ENCODE results near the gene POLR1A.

- TF ChIP-seq CTCF (IDR thresholded peaks at IDR 0.05) (no peak), HMGXB4 (CRISPR knock-in tag; IDR thresholded peaks at IDR 0.05; ENCODE audit: borderline replicate concordance) (no peak), POLR2A (IDR thresholded peaks at IDR 0.05; ENCODE audit: low read length) (no peak), USF2 (IDR thresholded peaks at IDR 0.05) (no peak), ESRRA (IDR thresholded peaks at IDR 0.05; ENCODE audit: borderline replicate concordance, low read length) (no peak), JUNB (IDR thresholded peaks at IDR 0.05) (no peak)
These were observed 108.4 kb downstream of the POLR1A start for GRCh38 chr2:85997017-85997970.

All from A549 (cell line).